ENCODE results near the gene MRI1. TPM values are rescaled to one million over a fixed set of nuclear protein-coding genes. Genes with fewer than 3 reads are reported as not detected.

Gene MRI1
- polyA plus RNA-seq, 1 donor from 2014 or later: 71.2 TPM

DNA sequence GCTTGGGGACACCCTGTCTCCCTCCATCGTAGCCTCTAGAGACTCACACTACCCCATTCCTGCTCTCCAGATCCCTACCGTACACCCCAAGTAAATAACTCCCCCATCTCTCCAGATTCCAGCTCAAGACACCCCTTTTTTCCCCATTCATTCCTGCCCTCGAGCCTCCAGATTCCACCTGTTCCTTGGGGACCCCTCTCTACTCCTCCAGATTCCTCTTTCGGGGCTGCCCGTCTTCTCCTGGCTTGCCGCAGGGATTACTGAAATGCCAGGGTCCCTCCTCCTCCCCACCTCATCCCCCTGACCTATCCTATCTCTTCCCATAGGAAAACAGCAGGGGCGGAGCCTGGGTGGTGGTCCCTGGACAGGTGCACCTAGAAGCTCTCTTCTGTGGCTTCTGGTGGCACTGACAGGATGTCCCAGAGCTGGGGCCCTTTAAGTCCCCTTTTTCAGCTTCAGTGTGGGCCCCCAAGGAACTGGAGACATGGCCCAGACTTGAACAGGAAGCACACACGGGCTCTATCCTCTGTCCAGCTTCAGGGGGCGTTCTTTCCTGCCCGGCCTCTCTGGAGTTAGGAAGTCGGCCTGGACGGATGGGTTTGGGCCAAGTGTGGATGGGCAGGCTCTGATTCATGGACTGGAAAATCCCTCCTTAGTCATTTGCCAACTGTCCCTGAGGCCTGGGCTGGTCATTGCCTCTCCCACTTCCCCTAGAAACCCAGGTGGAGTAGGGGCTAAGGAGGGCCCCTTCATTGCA lies 32.2 kb downstream of the MRI1 start:
- H3K36me3 ChIP-seq (ENCODE audit: insufficient read depth, low read length): no peaks in the 10 kb centered on the region
- H3K4me3 ChIP-seq (ENCODE audit: low read length): peak overlapping the region; percentile 77
- no peak overlapping the region for H3K27ac ChIP-seq (ENCODE audit: low read length)
- no peaks in the 10 kb centered on the region for H3K27me3 ChIP-seq (ENCODE audit: insufficient read depth, low read depth, low read length)
- H3K9me2 ChIP-seq (ENCODE audit: insufficient read depth, low read length): no peaks in the 10 kb centered on the region
- TF ChIP-seq SMC3 (conservative IDR thresholded peaks at IDR 0.05; ENCODE audit: poor library complexity) (no peak), POLR2AphosphoS5 (IDR thresholded peaks at IDR 0.05) (no peak), RAD21 (conservative IDR thresholded peaks at IDR 0.05) (no peak), REST (IDR thresholded peaks at IDR 0.05; ENCODE audit: borderline replicate concordance) (no peak), EP300 (conservative IDR thresholded peaks at IDR 0.05; ENCODE audit: poor library complexity, severe bottlenecking) (no peak), TAF1 (IDR thresholded peaks at IDR 0.05; ENCODE audit: low read depth) (no peak), EZH2 (IDR thresholded peaks at IDR 0.05; ENCODE audit: borderline replicate concordance, insufficient read depth, low read length, poor library complexity, severe bottlenecking) (no peak), MXI1 (conservative IDR thresholded peaks at IDR 0.05; ENCODE audit: poor library complexity, severe bottlenecking) (no peak)
- TF ChIP-seq, protein P1, sequence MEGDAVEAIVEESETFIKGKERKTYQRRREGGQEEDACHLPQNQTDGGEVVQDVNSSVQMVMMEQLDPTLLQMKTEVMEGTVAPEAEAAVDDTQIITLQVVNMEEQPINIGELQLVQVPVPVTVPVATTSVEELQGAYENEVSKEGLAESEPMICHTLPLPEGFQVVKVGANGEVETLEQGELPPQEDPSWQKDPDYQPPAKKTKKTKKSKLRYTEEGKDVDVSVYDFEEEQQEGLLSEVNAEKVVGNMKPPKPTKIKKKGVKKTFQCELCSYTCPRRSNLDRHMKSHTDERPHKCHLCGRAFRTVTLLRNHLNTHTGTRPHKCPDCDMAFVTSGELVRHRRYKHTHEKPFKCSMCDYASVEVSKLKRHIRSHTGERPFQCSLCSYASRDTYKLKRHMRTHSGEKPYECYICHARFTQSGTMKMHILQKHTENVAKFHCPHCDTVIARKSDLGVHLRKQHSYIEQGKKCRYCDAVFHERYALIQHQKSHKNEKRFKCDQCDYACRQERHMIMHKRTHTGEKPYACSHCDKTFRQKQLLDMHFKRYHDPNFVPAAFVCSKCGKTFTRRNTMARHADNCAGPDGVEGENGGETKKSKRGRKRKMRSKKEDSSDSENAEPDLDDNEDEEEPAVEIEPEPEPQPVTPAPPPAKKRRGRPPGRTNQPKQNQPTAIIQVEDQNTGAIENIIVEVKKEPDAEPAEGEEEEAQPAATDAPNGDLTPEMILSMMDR (IDR thresholded peaks at IDR 0.05; ENCODE audit: poor library complexity, severe bottlenecking): no peak
- H2AFZ ChIP-seq (ENCODE audit: low read depth, low read length): peak overlapping the region; percentile 37
- H3K79me2 ChIP-seq (replicated peaks; ENCODE audit: insufficient read depth, low read length): peaks cover 18% of the 10 kb centered on the region
- no peaks in the 10 kb centered on the region for H4K20me1 ChIP-seq (ENCODE audit: insufficient read depth)
- H3F3A ChIP-seq (ENCODE audit: insufficient read depth, low read length, poor library complexity, severe bottlenecking): no peaks in the 10 kb centered on the region
- no peaks in the 10 kb centered on the region for H3K9me3 ChIP-seq (ENCODE audit: low read length)
- peak overlapping the region; percentile 92 for H3K4me2 ChIP-seq (ENCODE audit: low read length)
- H3K9ac ChIP-seq (ENCODE audit: low read length): peak overlapping the region; percentile 87

GRCh38 chr19:13797058-13797440 lies 32.7 kb downstream of the MRI1 start:
- no peak overlapping the region for H3K9ac ChIP-seq (ENCODE audit: low read length)
- TF ChIP-seq, protein P1 (IDR thresholded peaks at IDR 0.05; ENCODE audit: poor library complexity, severe bottlenecking): no peak
- TF ChIP-seq EZH2 (IDR thresholded peaks at IDR 0.05; ENCODE audit: borderline replicate concordance, insufficient read depth, low read length, poor library complexity, severe bottlenecking): no peak
- H3K4me3 ChIP-seq (ENCODE audit: low read length): peak overlapping the region; percentile 77

More at GRCh38 chr19:13797058-13797440, 32.7 kb downstream of the MRI1 start:
- no peaks in the 10 kb centered on the region for H3K36me3 ChIP-seq (ENCODE audit: insufficient read depth, low read length)
- H3K9me2 ChIP-seq (ENCODE audit: insufficient read depth, low read length): no peaks in the 10 kb centered on the region
- no peaks in the 10 kb centered on the region for H3K27me3 ChIP-seq (ENCODE audit: insufficient read depth, low read depth, low read length)
- H3K4me2 ChIP-seq (ENCODE audit: low read length): no peak overlapping the region
- no peaks in the 10 kb centered on the region for H3K9me3 ChIP-seq (ENCODE audit: low read length)
- H3K27ac ChIP-seq (ENCODE audit: low read length): no peak overlapping the region
- no peaks in the 10 kb centered on the region for H3F3A ChIP-seq (ENCODE audit: insufficient read depth, low read length, poor library complexity, severe bottlenecking)
- no peak overlapping the region for H2AFZ ChIP-seq (ENCODE audit: low read depth, low read length)
- peaks cover 18% of the 10 kb centered on the region for H3K79me2 ChIP-seq (replicated peaks; ENCODE audit: insufficient read depth, low read length)
- no peaks in the 10 kb centered on the region for H4K20me1 ChIP-seq (ENCODE audit: insufficient read depth)

Data from neural cell (in vitro differentiated cells).